Left ventricle myocardium inferior (tissue), 1 donor: Measurements from ENCODE around the gene AARS2. TPM values are rescaled to one million over a fixed set of nuclear protein-coding genes. Genes with fewer than 3 reads are reported as not detected.

Source experiments
- DNase-seq: peaks from one replicate; pipeline ENCODE4 v3.0.0-alpha.2; 2020
- H3K27ac ChIP-seq: fragments of 200-600 bp; replicated peaks from 2 replicates; pipeline ENCODE4 v1.8.0; 2021
- H3K27me3 ChIP-seq: fragments of 200-600 bp; 2 replicates; pipeline ENCODE4 v1.8.0; 2021; ENCODE audit warnings: low read depth
- H3K36me3 ChIP-seq: fragments of 200-600 bp; 2 replicates; pipeline ENCODE4 v1.8.0; 2021
- H3K4me1 ChIP-seq: fragments of 200-600 bp; 2 replicates; pipeline ENCODE4 v1.8.0; 2021
- H3K4me3 ChIP-seq: fragments of 200-600 bp; 2 replicates; pipeline ENCODE4 v1.8.0; 2021; ENCODE audit warnings: mild to moderate bottlenecking, moderate library complexity
- H3K9me3 ChIP-seq: fragments of 200-600 bp; replicated peaks from 2 replicates; pipeline ENCODE4 v1.8.0; 2021
- intact Hi-C: fragments of 100-400 bp; cut with micrococcal nuclease; formaldehyde crosslinking; loops from one replicate; pipeline ENCODE4 v1.11.0; 2022
- total RNA-seq: library from RNA; stranded (reverse); fragmentation: NEBNext Ultra II Directional; extraction: Animal tissue kit (Norgen Biotek cat#: 25700); gene quantifications from one replicate; pipeline ENCODE4 v1.2.1, GENCODE V29; 2021
- TF ChIP-seq, protein P1 (sequence below): fragments of 200-600 bp; IDR thresholded peaks from 2 replicates; pipeline ENCODE4 v1.8.0; 2021; ENCODE audit warnings: antibody characterized with exemption, mild to moderate bottlenecking, borderline replicate concordance
- donor health status: DM: no; HTN: yes; CAD: no; lungs with severe emphysema.

AARS2 gene
- total RNA-seq, 1 donor from 2014 or later, result 10.6 TPM

GRCh38 chr6:44265722-44266233 is 47.4 kb downstream of the AARS2 start:
- Histone ChIP-seq H3K27me3 (peaks cover 28% of the 10 kb centered on the region), H3K36me3 (no peaks in the 10 kb centered on the region), H3K4me1 (peaks cover 39% of the 10 kb centered on the region), H3K9me3 (no peaks in the 10 kb centered on the region), H3K4me3 (peak overlapping the region; percentile 81), H3K27ac (peak overlapping the region; percentile 82)
- no peak for DNase-seq
- intact Hi-C loops, result no loop called here
- TF ChIP-seq, protein P1, sequence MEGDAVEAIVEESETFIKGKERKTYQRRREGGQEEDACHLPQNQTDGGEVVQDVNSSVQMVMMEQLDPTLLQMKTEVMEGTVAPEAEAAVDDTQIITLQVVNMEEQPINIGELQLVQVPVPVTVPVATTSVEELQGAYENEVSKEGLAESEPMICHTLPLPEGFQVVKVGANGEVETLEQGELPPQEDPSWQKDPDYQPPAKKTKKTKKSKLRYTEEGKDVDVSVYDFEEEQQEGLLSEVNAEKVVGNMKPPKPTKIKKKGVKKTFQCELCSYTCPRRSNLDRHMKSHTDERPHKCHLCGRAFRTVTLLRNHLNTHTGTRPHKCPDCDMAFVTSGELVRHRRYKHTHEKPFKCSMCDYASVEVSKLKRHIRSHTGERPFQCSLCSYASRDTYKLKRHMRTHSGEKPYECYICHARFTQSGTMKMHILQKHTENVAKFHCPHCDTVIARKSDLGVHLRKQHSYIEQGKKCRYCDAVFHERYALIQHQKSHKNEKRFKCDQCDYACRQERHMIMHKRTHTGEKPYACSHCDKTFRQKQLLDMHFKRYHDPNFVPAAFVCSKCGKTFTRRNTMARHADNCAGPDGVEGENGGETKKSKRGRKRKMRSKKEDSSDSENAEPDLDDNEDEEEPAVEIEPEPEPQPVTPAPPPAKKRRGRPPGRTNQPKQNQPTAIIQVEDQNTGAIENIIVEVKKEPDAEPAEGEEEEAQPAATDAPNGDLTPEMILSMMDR, result no peak

GRCh38 chr6:44265007-44265721 is 48.0 kb downstream of the AARS2 start, which contains the start of gene NFKBIE:
Gene NFKBIE (minus strand): TSS chr6:44265551. CDS start chr6:44265346, 205 bp downstream.
- Histone ChIP-seq H3K27me3 (peaks cover 22% of the 10 kb centered on the region), H3K36me3 (peaks cover 2% of the 10 kb centered on the region), H3K4me3 (peak within 1 kb of the TSS; percentile 81), H3K27ac (peak within 1 kb of the TSS; percentile 82), H3K4me1 (peaks cover 36% of the 10 kb centered on the region), H3K9me3 (no peaks in the 10 kb centered on the region)
- intact Hi-C loops, result no loop called here
- peak; percentile 97 for DNase-seq
- TF ChIP-seq, protein P1, result peak; percentile 36

DNA sequence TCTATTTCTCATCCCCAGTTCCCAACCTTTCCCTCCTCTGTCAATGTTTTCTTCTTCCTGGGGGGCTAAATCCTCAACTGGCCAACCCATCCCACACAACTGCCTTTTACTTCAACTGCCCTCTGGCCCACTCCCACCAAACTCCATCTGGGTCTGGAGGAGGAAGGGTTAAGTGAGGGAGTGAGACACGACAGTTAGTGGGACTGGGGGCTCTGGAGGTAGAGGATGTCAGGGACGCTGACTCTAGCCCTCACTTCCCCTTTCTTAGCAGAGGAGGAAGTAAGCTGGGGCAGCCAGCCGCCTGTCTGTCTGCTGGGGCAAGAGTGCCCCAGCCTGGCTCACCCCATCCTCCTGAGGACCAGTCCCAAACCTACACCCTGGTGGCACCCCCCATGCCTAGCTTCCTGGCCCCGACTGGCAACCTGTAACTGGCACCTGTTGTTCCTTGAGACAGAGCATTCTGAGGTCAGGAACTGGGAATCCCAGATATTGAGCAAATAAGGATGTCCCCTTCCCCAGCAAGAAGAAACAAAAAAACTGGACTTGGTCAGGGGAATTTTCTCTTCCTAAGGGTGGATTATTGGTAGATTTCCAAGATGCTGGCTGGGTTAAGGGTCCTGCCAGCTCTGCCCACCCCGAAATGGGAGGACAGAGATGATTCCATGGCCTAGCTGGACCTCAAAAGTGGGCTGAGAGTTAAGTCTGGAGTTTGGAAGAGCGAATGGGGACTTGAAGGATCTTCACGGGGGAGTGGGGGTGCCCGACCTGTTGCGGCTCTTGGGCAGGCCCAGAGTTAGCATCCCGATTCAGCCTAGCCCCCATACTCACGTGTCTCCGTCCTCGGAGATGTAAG is 48.8 kb downstream of the AARS2 start:
- Histone ChIP-seq H3K27ac (peak overlapping the region; percentile 82), H3K4me3 (peak overlapping the region; percentile 81), H3K27me3 (peaks cover 14% of the 10 kb centered on the region), H3K4me1 (peaks cover 34% of the 10 kb centered on the region), H3K36me3 (peaks cover 9% of the 10 kb centered on the region), H3K9me3 (no peaks in the 10 kb centered on the region)
- TF ChIP-seq, protein P1, result no peak
- intact Hi-C loops, result no loop called here
- DNase-seq, result no peak

DNA sequence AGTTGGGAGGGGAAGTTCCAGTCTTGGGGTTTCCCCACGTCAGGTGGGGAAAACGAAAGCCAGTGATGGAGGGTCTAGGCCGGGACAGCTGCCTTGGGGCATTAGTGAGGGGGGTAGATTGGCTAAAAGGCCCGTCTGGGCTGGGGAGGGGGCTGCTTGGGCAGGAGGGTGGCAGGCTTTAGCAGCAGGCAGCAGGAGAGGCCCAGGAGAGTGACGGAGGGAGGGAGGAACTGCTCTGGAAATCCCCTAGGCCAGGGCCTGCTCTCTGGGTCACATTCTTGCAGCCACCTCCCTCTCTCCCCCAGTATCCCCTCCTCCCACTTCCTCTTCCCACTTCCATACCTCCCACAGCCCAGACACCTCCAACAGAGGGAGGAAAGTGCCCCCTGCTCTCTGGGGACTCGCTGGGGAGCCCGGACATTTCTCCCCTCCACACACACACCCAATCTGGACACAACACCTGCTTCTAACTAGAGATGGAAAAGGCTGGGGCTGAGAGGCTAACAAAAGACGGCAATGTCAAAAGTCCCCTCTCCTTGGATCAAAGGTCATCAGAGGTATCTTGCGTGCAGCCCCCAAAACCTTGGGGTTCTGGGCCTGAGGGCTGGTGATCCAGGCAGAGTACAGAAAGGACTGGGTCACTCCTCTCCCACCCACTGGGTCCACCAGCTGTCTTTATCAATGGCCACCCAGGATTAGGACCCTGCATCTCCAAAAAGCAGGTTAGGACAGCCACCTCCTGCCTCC is 49.6 kb downstream of the AARS2 start:
- Histone ChIP-seq H3K4me3 (peak overlapping the region; percentile 81), H3K27me3 (peaks cover 6% of the 10 kb centered on the region), H3K36me3 (peaks cover 9% of the 10 kb centered on the region), H3K27ac (no peak overlapping the region), H3K4me1 (peaks cover 34% of the 10 kb centered on the region), H3K9me3 (no peaks in the 10 kb centered on the region)
- intact Hi-C loops, result no loop called here
- no peak for DNase-seq
- TF ChIP-seq, protein P1, result no peak
